ENCODE results near the gene CALHM5.

CALHM5 gene

DNA sequence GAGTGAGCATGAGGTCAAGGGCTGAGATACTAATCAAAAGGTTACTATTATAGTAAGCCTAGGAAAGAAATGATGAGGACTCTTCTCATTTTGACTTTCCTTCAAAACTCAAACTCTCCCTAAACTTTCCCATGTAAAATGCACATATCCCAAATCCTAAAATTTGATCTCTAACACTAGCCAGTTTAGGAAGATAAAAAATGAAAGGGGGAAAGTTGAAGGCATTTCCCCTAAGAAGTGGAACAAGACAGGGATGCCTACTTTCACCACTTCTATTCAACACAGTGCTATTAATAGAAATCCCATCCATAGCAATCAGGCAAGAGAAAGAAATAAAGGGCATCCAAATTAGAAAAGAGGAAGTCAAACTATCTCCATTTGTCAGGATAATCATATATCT lies 2.9 kb upstream of the CALHM5 start:
- no peak for DNase-seq

- no peak for DNase-seq
These were observed 696 bp downstream of the CALHM5 start for GRCh38 chr6:116512111-116512559.

GRCh38 chr6:116512734-116513133 lies 1.3 kb downstream of the CALHM5 start:
- DNase-seq: no peak

DNA sequence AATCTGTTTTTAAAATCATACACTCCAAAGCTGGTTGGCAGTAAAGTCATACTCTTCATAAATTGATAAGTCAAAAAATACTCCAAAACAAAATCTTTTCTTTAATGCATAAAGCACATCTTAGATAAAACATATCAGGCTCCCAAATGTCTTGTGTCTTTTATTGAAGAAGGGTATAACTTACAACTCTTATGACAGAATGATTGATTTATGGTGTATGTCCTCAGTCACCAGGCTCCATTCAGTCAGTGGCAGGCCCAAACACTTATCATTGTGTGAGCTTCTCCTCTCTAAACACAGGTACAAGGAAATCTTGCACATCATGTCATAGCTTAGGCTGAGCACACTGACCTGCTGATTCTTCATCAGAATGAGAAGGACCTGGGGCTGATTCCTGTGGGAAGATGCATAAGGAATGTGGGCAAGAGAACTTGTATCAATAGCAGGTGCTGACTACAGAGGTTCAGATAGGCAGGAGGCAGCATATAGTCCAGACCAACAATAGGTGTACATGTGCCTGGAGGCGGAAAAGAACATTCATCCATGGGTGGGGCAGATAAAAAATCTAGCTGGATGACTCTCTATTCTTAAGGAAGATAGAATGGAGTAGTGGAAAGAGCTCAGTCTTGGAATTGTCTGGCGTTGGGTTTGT lies 1.9 kb downstream of the CALHM5 start:
- DNase-seq: no peak

DNA sequence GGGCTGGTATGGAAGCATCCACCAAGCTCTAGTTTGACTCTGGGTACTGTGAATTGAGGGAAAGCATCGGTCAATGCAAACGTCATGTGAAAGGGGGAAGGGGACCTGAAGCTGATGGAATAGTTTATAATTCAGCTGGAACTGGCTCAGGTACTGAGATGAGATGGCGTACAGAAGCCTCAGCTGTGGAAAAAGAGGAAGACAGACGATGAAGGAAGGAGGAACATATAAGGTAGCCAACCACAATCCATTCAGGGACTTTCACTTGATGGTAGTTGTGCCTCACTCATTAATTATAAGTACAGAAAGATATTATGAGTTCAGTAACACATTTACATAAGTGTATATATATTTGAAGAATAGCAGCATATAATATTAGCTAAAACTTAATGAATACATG lies 2.7 kb downstream of the CALHM5 start:
- DNase-seq: no peak

DNA sequence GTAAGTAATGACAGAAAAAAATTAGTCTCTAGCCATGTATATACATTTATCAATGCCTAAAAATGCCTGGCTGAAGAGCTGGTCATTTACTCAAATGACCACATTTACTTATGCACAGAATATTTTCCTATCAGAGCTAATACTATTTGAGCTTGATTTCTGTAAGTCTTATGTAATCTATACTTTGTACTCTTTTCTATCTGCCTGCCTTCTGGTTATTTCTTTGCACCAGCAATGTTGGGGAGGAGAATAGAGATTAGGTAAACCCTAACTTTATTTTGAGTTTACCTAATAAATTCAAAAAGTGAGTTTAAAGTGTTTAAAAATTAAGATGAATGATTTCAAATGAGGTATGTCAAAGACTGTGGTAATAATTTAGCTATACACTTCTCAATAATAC lies 3.7 kb downstream of the CALHM5 start:
- no peak for DNase-seq

DNA sequence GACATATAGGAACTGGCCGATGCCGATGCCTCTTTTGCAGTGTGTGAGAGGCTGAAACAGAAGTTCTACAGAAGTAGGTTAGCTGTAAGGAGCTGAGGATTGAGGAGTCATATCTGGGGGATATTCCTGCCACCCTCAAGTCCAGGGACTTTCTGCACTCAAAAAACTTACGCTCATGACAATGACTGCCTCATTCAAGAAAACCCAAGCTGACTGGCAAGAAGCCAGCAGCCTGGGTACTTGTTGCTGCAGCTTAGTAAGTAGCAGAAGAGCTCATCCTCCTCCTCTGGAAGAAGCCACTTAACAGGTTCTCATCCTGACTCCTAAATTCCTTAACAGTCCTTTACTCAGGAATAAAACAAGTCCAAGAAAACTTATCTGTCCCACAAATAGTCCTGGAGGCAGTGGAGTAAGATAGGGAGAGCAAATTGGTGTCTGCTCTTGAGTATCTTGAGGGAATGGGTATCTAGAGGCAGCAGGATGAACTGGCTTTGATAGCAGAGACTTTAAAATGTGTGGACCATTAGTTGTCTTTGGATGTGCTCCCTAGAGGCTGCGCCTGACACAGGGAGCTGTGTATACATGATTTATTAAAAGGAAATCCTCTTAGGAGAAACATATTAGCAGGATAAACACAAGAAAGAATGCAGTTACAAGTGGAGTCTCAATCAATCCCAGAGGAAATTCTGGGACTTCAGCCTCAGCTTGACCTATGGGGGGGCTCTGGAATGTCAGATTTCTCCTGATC lies 7.4 kb downstream of the CALHM5 start:
- DNase-seq: no peak

GRCh38 chr6:116522896-116523295 lies 11.5 kb downstream of the CALHM5 start:
- no peak for DNase-seq

DNA sequence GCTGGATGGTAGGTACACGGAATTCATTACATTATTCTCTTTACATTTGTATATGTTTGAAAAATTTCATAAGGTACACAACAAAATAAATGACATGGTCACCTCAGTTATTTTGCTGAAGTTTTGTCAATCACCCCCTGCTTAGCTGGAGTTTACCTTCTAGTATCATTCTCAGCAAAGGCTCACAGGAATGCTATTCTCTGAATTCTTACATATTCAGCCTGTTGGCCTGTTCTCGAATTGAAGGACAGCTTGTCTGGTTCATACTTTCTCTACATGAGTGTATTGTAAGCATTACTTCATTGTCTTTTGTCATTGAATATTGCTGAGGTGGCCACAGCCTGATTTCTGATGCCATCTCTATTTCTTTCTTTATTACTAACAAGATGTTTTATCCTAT lies 12.8 kb downstream of the CALHM5 start:
- no peak for DNase-seq

DNA sequence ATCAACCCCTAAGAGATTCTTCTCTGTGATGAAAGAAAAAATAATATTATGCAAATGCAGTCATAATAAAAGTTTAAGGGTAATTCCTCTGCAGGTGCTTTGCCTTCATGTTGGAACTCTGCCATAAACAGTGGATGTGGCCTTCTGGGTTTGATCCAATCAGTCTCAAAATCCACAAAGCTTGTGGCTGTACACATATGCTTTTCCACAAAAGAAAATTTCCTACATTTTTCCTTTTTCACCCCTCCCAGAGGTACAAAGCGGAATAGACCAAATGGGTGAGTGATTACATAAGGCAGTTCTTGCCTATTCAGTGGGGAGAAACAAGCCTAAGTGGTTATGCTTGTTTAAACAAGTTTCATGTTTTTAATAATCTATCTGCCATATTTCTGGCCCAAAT lies 16.7 kb downstream of the CALHM5 start:
- DNase-seq: no peak

DNA sequence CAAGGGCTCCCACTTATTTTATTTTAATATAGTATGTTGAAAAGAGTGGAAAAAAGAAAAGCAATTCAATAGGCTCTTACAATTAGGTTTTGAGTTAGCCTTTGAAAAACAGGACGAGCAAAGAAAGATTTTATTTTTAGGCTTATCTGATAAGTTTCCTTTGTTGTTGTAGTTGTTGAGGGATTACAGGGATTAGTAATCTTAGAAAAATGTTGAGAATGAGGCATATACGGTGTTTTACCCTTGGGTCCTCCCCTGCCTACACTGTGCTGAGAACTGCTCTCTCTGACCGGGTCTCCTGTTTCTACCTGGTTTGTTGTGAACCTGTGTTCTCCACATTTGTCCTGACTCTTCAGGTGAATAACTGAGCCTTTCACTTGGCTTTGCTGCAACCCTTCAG lies 17.3 kb downstream of the CALHM5 start:
- DNase-seq: no peak

DNA sequence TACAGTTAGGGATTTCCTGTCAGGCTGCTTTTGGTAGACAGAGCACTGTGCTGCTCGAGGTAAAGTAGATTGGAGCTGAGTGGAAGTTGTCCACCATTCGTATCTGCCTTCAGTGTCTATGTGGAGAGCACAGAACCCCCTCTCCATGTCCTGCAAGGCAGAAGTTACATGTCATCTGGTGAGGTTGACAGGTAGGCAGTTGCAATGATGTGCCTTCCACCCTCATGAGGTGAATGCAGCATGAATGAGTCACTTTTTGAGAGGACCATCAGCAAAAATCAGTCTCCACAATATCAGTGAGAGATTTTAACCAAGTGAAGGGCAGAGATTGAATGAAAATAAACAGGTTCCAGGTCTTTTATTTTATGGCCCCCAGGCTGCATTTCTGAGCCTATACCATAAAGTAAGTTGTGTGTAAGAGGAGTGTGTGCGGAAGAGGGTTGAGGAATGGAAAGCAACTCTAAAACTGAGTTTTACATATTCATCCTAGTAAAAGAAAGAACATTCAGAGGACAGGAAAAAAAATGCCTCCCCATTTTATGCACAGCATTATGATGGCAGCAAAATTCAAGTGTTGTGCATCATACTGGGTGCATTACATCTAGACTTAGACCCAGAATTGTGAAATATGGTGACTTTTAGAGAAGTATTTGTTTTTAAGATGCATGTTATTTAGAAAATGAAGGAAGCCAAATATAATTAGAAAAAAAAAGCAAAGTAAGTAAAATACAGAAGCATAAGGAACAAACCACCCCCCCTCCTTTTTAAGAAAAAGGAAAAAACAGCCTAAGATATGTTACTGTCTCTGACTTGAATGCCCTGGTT lies 18.2 kb downstream of the CALHM5 start:
- DNase-seq: no peak

DNA sequence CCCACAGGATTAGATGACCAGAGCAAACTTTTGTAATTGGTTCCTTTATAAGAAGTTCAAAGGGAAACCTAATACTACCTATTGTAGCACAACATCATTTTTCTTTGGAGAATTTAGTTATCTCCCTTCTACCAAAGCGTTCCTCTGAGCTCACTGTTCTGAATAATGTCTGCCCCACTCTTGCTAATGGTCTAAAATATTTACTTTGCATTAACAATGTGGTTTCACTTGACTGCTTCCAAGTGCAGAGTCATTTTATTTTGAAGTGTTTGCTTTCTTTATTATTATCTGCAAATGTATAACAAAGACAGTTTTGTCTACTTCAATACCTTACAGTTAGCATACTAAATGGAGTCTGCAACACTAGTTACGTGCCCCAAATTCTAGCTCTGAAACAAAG lies 19.0 kb downstream of the CALHM5 start:
- no peak for DNase-seq

DNA sequence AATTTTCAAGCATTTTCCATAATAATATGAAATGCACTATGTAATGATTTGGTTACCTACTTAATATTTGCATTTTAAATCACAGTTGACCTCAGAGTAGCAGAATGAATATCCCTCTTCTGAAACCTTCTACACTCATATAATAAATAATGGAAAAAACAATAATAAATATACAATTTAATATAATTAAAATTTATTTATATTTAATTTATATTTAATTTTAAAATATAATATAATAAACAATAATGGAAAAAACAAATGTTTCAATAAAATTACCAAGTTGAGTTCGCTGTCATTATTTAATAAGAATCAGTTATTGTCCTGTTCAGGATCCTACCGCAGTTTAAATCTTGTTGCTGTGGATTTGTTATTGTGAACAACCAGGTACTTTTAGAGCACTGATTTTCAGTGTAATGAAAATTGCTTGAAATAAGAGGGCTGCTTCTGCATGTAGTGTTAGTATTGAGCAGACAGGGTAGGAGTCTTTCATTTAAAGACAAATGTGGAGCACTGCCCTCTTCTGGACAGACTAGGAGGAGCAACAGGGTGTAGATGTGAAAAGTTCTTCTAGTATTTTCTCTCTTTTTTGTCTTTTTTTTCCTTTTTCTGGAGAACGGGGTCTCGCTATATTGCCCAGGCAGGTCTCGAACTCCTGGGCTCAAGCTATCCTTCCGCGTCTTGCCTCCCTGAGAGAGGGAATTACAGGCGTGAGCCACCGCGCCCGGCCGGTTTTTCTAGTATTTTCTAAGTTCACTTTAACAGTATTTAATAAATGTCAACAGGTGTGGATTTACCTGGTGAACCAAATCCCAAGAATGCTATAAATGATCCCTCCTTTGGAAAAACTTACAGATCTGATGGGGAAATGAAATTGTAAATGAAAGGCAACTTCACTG lies 20.5 kb downstream of the CALHM5 start:
- no peak for DNase-seq

- no peak for DNase-seq
These were observed 22.0 kb downstream of the CALHM5 start for GRCh38 chr6:116533233-116533957.

DNA sequence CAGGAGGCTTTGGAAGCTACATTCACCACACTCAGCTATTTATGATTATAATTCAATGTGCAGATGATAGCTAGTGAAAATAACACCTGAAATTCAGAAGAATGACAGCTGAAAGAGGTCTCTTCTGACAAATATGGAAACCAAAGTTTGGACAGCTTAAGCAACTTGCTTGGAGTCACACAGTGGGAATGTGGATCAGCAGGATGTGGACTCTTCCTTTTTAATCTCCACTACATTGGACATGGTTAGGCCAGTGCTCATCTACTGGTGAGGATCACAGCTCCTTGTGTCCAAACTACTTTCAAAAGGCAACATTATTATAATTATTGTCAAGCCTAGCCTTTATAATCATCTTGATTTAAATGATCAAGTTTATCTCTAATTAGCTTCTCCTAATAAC lies 23.7 kb downstream of the CALHM5 start:
- no peak for DNase-seq

DNA sequence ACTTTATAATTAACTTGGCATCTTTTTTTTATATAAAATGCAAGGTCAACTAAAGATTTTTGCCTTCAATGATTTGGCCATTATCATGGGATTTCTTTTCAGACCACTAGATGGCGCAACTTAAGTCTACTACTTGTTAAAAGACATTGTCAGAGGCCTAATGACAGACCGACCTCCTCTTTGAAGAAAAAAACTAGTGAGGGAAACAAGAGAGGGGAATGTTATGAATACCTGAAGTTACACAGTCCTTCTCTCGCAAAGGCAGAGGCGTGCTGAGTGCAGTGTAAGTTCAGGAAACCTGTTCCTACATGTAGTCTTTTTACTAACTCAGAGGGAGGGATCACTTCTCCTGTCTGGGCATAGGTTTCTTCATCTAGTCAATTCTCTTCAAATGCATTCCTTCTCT lies 24.8 kb downstream of the CALHM5 start:
- no peak for DNase-seq

- DNase-seq: no peak
These were observed 31.0 kb downstream of the CALHM5 start for GRCh38 chr6:116542426-116542825.

DNA sequence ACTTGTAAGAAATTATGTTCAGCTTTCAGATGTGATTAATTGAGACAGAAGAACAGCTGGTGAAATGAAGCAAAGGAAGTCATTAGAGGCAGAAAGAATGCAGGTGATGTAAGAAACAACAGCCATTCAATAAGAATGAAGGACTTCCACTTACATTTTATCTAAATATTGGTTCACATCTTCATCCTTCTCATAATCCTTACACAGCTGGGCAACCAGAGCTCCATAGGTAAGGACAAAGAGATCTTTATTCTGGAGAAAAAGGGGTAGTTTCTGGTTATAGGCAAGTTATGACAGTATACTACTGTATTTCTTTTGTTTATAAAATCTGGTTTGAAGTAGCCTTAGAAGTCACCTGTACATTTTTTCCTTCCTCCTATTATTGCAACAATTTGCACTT lies 31.7 kb downstream of the CALHM5 start:
- DNase-seq: no peak

GRCh38 chr6:116545651-116546050 lies 34.2 kb downstream of the CALHM5 start, which contains the start of gene TRAPPC3L:
TRAPPC3L (minus strand) TSS chr6:116545684; CDS start chr6:116545514, 170 bp downstream.
- no peak for DNase-seq

GRCh38 chr6:116547358-116547757 lies 35.9 kb downstream of the CALHM5 start:
- no peak for DNase-seq

GRCh38 chr6:116550796-116551195 lies 39.4 kb downstream of the CALHM5 start:
- no peak for DNase-seq
